Activated CD8-positive, alpha-beta memory T cell treated with anti-CD3 and anti-CD28 coated beads, Interleukin-2, amount 50 U/mL, for 48 hours (primary cell): ENCODE data around the gene ELK3.

Experiments used
- DNase-seq: peaks from one replicate; pipeline ENCODE4 v3.0.0-alpha.2; 2020

Gene ELK3

DNA sequence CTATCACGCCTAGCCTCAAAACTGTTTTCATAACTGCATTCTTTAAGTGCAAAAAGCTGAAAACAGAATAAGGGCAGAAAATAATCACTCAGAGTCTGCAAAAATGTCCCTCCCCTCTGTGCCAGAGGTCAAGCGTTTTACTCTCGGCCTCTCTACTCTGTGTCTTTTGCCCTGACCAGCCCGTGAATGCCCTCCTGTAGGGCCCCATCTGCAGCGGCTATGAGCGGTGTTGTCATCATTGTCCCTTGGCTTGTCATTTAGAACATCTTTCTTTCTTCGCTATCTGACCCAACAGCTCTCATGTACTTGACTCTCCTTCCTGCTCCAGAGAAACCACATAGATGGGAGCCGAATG, 21.7 kb downstream of the ELK3 start:
- DNase-seq = no peak

DNA sequence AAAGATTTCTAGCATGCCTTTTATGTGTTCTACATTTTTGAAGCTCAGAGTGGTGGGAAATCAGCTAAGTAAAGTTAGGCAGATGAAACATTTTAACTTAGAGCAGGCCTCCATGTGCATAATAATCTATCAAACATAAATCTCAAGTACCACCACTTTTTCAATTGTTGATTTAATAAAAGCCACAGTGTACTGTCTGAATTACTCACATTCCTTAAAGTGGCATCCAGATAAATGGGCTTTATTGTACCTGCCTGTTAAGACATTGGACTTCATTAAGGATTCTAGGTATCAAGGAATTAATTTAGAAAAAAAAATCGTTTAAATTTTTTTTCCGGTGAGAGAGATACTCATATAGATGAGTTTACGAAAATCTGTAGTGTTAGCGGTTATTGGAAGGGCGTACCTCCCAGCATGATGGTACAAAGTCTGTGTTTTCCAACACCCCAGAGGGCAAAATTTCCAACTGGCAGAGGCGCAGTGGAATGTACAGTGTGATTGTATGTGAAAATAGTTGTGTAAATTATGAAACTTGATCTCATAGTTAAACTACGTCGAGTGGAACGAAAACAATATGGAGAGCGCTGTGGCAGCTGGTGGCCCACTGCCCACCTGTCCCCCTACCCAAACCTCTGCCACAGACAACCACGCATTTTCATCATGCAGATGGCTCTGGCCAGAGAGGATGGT, 25.0 kb downstream of the ELK3 start:
- DNase-seq = no peak

DNA sequence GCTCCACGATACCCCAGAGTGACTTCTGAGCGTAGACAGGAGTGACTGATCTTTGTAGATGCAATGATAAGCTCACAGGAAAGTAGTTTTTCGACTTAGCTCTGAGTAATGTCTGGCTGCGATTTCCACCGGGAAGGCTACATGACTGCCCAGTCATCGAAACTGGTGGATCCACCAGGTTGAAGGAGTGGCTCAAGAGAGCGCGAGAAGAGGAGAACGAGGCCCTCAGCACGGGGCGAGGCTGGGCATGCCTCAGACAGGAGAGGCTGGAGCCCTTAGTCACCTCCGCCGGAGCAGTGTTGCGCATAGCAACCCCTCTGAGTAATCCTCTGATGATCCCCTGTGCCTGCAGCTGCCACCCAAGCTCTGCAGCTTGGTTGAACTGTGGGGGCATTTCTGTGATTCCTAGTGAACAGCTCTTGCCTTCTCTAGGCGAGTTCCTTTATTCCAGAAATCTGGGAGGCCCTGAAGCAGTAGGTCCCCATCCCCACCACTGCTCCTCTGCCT, 25.6 kb downstream of the ELK3 start:
- DNase-seq = peak; percentile 48

DNA sequence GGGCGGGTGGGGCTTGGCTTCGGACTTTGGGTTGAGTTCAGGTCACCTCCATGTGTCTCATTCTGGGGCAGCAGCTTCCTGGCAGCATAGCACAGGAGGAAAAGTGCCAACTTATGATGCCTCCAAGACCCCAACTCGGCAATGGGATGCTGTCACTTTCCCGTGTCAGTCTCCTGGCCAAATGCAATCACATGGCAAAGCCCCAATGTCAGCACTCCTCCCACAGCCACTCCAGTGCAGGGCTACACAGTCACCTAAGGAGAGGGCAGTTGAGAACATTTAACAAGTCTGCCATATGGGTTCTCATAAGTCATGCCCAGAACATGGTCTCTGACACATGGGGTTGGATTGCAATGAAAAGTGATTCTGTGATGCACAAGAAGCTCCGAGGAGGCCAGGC, 26.7 kb downstream of the ELK3 start:
- peak; percentile 33 for DNase-seq

DNA sequence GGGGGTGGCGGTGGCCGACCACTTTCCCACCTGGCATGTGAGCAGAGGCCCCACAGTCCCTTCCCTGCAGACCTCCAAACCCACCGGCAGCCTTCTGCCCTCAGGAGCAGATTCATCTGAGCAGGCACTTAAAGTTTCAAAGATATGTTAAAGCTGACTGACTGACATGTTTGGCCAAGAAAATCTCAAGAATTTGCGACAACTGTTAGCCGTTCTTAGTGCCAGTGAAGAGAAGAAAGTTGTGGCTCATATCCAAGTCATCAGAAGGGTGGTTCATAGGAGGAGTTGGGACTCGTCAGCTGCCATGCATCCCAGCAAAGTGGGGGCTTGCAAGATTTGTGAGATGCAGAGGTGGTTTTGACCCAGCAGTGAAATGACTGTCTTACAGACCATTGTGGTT, 27.2 kb downstream of the ELK3 start:
- peak; percentile 26 for DNase-seq

DNA sequence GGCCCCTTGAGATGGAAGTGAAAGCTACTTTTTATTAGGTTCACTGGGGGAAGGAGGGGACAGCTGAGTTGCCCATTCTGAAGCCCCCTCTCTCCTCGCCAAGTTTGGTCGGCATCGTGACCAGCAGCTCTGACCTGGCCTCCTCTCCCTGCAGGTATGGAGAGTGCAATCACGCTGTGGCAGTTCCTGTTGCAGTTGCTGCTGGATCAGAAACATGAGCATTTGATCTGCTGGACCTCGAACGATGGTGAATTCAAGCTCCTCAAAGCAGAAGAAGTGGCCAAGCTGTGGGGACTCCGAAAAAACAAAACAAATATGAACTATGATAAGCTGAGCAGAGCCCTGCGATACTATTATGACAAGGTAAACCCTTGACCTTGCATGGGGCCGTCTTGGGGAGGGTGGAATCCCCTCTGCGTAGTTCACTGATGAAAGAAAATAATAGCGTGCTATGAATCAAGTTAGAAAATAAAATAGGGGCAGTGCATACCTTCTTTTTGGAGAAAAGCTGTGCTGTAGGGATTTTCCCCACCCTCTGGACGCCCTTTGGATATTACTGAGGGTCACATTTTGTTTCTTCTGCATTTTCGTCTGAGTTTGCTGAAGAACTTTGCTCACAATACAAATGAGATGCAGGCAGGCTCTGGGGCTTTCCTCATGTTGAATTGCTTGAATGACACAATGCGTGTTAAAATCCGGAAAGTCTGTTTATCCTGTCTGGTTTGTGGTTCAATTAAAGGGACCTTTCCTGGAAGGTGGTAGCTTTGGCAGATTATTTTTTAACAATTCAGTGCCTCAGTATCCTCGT, 29.4 kb downstream of the ELK3 start:
- peak; percentile 37 for DNase-seq

DNA sequence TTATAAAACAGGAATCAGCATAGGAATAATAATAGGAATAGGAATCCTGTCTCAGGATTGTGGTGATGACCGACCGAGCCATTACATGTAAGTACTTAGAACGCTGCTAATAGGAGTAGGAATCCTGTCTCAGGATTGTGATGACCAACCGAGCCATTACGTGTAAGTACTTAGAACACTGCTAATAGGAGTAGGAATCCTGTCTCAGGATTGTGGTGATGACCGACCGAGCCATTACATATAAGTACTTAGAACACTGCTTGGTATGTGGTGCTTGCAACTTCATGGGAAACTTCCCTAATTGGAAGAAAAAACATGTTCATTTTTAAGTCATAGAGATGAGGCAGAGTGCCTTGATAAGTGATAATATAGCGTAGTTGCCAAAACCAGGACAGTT, 30.0 kb downstream of the ELK3 start:
- no peak for DNase-seq

DNA sequence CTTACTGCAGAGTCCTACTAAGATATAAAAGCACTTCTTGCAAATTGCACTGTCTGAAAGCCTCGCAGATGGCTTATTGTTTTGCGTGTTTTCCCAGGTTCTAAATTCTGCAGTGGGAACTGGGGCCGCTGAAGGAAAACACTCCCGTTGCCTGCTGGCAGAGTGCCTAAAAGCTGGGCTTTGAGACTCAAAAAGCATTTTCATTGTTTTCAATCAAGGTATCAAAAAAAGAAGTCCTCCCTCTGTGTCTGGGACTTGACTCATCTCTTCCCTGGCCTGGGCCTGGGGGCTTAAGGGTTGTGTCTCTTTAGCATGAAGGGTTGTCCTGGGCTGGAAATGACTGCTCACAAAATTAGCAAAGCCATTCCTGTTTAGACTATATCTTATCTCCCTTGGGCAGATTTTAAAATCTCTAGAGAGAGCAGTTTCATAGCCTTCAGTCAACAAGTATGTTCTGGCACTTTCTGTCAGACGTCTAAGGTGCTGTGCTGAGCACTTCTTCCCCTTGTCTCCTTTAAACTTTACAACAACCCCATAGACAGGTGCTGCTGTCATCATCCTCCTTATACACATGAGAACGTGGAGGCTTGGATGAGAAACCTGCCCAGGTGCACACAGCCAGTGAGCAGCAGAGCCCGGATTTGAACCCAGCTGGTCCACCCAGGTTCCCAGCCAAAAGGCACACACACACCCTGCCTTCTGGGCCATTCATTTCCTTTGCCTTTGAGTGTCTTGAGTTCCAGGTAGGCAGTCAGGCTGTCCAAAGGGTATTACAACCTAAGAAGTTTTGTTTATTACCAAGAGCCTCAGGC, 31.1 kb downstream of the ELK3 start:
- DNase-seq = no peak

DNA sequence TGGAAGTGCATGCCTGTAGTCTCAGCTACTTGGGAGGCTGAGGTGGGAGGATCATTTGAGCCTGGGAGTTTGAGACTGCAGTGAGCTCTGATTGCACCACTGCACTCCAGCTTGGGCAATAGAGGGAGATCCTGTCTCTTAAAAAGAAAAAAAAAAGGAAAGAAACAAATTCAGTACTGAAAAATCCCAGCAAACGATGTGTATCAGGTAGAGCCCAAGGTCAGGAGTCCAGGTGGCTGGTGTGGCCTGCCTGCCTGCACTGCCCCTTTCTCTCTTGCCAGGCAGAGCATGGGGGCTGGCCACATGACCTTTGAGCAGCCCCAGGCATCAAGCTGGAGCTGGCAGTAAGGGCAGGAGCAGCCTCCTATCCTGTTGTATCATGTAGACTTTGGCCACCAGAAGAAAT, 31.8 kb downstream of the ELK3 start:
- no peak for DNase-seq

DNA sequence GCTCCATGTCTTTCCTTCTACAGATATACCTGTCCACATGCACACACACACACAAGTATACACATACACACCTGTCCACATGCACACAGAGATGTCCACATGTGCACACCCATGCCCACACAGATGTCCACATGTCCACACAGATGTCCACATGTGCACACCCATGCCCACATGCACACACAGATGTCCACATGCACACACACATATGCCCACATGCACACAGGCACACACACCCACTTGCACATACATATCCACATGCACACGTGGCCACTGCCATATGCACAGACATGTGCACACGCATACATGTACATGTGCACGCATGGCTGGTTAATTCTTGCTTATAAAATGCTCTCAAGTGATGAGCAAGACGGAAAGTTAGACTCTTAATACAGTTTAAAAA, 32.2 kb downstream of the ELK3 start:
- DNase-seq = no peak

DNA sequence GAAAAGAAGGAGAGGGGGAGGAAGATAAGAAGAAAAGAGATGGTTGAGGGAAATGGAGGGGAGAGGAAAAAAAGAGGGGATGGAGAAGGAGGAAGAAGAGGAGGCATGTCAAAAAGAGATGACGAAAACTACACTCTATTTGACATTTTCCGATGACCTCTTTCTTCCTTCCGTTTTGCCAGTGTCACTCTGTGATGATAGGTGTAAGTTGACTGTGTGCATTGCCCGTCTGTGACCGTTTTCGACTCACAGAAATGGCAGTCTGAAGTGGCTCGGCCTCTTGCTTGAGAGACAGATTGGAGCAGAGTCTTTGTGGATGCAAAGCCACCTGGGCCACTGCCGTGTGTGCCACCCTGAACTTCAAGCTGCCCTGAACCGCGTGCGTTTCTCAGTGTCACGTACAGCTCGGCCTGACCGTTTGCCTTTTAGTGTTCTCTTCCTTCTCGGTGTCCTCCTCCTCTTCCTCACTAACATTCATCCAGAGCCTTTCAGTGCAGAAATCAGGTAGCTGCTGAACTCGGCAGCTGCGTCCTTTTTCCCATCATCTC, 32.7 kb downstream of the ELK3 start:
- no peak for DNase-seq

DNA sequence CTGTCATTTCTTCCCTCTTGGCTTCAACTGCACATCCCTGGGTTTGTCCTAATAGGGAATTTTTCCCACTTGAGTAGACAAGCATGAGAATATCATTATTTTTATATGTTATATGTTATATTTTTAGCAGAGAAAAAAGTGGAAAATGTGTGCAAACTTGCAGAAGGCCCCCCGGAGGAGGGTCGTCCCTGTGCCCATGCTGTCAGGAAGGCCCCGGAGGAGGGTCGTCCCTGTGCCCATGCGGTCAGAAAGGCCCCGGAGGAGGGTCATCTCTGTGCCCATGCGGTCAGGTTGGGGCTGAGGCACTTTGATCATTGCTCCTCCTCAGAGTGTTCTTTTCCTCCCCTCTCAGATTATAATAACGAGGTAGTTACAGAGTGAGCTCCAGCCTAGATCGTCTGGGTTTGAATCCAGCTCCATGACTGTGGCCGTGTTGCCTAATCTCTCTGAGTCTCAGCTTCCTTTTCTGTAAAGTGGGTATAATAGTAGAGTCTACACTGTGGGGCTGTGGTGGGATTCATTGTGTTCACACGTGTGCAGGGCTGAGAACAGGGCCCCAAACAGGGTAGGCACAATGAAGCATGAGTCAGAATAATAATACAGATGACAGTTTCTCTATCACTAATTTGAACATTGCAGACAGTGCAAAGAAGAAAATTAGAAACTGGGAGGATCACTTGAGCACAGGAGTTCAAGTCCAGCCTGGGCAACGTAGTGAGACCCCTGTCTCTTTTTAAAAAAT, 33.4 kb downstream of the ELK3 start:
- DNase-seq = no peak

DNA sequence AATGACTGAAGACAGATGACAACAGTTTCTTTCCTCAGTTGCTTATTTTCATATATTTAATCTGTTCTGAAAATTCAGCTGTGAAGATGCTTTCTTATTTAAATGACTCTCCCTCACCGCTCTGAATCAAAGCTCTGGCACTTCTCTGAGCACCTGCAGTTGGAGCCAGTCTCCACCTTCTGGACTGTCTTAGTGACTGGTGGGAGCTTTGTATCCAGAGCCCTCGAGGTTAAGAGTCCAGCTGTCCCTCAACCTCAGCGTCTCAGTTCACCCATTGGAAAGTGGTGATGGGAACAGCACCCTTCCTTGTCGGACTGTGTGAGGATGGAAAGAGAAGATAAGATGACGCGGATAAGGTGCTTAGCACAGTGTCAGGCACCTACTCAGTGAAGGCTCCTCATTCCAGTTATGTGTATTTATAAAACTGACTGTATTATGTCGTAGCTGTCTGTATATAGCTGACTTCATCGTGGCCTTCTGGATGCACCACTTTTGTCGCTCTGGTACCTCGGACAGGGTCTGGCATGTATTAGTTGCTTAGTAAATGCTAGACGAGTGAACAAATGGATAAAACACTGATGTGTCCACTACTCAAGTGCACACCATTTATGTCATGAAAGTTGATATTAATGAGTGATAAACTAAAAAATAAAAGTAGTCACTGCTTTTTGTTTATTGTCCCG, 34.5 kb downstream of the ELK3 start:
- peak; percentile 39 for DNase-seq

DNA sequence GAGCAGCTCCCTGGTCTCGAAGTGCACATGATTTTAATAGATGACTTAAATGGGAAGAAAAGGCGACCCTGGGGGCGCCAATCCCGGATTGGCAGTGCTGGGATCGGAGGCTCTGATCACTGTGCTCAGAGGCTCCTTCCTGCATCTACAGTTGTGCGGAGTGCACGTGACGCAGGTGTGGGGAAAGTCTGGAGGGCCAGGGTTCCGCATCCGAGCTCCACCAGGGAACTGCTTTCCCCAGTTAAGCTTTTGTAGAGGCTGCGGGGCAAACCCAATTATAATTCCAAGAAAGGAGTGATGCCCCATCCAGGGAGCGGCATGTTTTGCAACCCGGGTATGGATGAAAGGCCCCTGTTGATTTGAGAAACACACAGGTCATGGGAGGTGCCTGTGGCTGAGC, 36.5 kb downstream of the ELK3 start:
- DNase-seq = no peak

DNA sequence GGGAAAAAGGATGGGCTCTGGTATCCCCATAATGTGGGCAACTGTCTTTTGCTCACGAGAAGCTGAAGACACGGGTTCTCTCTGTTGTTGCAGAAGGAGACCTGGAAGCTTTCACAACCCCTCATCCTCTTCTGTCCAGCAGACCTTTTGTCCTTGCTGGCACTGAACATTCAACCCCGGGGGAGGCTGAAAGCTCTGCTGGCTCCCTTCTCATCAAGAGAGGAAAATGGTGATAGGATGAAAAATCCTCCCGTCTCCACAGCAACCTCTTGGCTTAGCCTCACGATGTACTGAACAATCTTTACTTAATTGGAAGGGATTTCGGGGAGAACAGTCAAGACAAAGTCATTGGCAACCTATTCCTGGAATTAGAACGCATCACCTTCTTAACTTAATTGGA, 39.0 kb downstream of the ELK3 start:
- no peak for DNase-seq

DNA sequence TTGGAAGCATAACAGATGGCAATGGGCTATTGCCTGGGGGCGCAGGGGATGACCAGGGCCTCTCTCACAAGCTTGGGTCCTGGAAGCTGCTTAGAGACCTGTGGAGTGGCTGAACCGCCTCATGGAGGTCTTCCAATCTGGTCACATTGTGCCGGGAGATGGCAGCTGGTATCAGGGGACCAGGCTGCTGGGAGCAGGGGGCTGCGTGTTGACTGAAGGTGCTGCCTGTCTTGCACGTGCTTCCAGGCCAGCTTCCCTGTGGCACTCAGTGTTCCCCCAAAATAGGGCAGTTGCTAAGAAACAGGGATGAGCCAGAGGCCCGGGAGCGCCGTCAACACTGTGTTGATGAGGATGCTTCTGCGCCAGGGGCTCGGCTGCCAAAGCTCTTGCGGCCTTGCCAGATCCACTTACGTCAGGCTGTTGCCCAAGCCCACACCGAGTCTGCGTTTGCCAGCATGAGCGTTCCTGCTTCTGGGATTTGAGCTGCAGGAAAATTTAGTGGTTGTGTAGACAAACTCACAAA, 39.8 kb downstream of the ELK3 start:
- DNase-seq = no peak

DNA sequence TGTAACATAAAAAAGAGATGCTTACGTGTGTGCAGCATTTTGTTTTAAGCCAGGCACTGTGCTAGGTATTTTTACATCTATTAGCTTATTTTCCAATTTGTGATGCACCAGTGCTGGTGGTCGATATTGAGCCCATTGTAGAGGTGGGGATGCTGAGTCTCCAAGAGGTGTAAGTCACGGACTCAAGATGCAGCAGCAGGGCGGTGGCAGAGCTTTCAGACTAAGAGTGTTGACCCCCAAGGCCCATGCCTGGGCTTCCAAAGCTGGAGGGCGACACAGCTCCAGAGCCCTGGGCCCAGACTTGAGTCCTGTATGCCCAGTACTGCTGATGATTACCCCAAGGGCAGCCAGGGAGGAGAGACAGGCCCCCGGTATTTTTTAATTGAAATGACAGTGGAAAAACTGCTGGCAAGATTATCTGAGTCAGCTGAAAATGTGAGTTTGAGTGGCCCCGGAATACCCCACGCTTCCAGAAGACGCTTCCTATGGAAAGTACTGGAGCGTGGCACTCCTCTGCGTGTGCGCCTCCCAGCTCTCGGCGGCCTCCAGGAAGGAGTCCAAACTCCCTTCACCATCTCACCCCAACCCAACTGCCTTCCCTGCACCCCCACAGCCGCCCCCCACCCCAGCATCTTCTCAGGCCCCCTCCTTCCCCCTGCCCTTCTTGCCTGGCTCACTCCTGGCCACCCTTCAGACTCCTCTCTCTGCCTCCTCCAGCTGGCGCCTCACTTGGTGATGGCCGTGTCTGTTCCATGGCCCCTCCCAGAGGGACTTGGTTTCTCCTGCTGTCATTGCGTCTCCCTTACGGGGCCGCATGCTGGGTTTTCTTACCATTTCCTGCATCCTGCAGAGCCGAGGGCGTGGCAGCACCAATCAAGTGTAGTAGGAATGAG, 40.7 kb downstream of the ELK3 start:
- DNase-seq = no peak

DNA sequence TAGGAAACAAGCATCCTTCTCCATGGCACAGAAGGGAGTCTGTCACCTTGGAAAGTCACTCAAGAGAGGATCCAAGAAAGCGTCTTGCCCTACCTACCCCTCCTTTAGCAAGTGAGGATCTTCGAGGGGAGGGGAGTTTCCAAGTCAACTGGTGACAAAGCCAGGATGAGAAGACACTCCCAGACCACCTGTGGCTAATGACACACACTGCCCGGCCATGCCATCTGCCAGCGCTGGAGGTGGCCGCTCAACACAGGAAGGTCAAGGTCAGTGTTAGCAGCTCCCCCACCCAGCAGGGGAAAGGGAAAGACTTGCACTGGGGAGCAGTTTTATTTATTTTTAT, 41.3 kb downstream of the ELK3 start:
- DNase-seq = no peak

DNA sequence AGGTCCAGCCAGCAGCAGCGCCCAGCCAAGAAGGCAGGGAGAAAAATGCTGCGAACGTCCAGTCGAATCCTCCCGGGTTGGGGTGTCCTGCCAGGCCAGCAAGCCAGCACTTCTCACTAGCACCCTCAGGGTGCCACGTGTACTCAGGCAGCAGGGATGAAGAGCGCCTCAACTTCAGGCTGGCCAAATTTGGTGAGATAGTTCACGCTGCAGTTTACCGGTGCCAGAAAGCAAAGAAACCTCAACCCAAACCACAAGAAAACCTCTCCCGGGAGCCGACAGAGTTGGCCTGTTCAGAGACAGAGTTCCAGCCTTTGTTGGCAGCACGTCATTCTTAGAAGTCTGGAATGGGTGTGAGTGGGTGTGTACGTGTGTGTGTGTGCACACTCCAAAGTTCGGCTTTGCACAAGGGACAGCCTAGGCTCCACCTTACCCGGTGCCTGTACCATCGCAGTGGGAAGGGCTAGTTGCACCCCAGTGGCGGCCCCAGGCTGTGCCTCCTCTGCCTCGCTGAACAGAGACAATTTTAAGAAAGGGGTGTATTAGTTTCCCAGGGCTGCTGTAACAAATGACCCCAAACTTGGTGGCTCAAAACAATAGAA, 42.1 kb downstream of the ELK3 start:
- peak; percentile 65 for DNase-seq

DNA sequence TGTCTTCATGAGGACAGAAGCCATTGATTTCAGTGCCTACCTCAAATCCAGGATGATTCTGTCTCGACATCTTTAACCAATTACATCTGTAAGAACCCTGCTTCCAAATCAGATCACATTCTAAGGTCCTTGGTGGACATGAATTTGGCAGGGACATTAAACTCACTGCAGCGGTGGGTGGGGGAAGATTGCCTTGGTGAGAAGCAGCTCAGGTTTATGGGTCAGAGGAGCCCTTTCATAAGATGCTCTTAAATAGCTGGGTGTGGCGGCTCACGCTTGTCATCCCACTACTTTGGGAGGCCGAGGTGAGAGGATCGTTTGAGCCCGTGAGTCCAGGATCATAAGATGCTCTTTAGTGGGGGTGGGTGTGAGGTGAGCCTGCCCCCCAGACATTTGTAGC, 42.9 kb downstream of the ELK3 start:
- no peak for DNase-seq
